OCI-LY3 (cell line): ENCODE data around the gene CCDC154.

Source experiments
- H2AFZ ChIP-seq: fragments of 200-600, 300-600 bp; shearing (Covaris generic); 2 replicates; pipeline ENCODE4 v1.6.0; 2014; ENCODE audit warnings: antibody characterized with exemption, low read depth, low read length
- H3K27ac ChIP-seq: fragments of 200-600, 300-600 bp; sonication (generic); 2 replicates; pipeline ENCODE4 v1.5.1; 2014; ENCODE audit warnings: mild to moderate bottlenecking, low read length, moderate library complexity, mixed read lengths
- H3K27me3 ChIP-seq: fragments of 200-600, 300-600 bp; sonication (generic); 2 replicates; pipeline ENCODE4 v1.6.1; 2014; ENCODE audit warnings: low read depth, low read length, mixed read lengths
- H3K36me3 ChIP-seq: fragments of 200-600, 300-600 bp; sonication (generic); replicated peaks from 2 replicates; pipeline ENCODE3; 2014; ENCODE audit warnings: low read depth, low read length, mixed read lengths
- H3K4me1 ChIP-seq: fragments of 300-600, 200-600 bp; sonication (generic); 2 replicates; pipeline ENCODE4 v1.6.1; 2014; ENCODE audit warnings: low read length, mixed read lengths
- H3K4me2 ChIP-seq: fragments of 200-600, 300-600 bp; sonication (generic); 2 replicates; pipeline ENCODE4 v1.6.1; 2014; ENCODE audit warnings: low read length, mixed read lengths
- H3K4me3 ChIP-seq: fragments of 300-600, 200-600 bp; sonication (generic); 2 replicates; pipeline ENCODE4 v1.5.1; 2014; ENCODE audit warnings: antibody characterized with exemption, mild to moderate bottlenecking, low read length, moderate library complexity
- H3K79me2 ChIP-seq: fragments of 300-600, 200-600 bp; shearing (Covaris generic); 2 replicates; pipeline ENCODE4 v1.6.1; 2014; ENCODE audit warnings: mild to moderate bottlenecking, low read length, mixed read lengths
- H3K9ac ChIP-seq: fragments of 300-600, 200-600 bp; shearing (Covaris generic); 2 replicates; pipeline ENCODE4 v1.6.0; 2014; ENCODE audit warnings: mild to moderate bottlenecking, low read length, moderate library complexity
- H3K9me3 ChIP-seq: fragments of 200-600, 300-600 bp; shearing (Covaris generic); 2 replicates; pipeline ENCODE4 v1.6.1; 2014; ENCODE audit warnings: low read length, mixed read lengths; ENCODE audit not compliant: insufficient read depth
- H4K20me1 ChIP-seq: fragments of 200-600, 300-600 bp; sonication (generic); 2 replicates; pipeline ENCODE4 v1.6.1; 2016; ENCODE audit warnings: low read length, mixed read lengths; ENCODE audit not compliant: insufficient read depth
- EZH2phosphoT487 ChIP-seq: fragments of 200-600 bp; shearing (Covaris generic); IDR thresholded peaks from 2 replicates; pipeline ENCODE4 v1.6.1; 2018; ENCODE audit warnings: antibody characterized with exemption, mixed run types, low read depth
- TF ChIP-seq, protein P1 (sequence below): fragments of 200-600, 300-600 bp; sonication (generic); IDR thresholded peaks from 2 replicates; pipeline ENCODE4 v1.5.1; 2014; ENCODE audit warnings: antibody characterized with exemption, low read length, low read depth

The CCDC154 gene

DNA sequence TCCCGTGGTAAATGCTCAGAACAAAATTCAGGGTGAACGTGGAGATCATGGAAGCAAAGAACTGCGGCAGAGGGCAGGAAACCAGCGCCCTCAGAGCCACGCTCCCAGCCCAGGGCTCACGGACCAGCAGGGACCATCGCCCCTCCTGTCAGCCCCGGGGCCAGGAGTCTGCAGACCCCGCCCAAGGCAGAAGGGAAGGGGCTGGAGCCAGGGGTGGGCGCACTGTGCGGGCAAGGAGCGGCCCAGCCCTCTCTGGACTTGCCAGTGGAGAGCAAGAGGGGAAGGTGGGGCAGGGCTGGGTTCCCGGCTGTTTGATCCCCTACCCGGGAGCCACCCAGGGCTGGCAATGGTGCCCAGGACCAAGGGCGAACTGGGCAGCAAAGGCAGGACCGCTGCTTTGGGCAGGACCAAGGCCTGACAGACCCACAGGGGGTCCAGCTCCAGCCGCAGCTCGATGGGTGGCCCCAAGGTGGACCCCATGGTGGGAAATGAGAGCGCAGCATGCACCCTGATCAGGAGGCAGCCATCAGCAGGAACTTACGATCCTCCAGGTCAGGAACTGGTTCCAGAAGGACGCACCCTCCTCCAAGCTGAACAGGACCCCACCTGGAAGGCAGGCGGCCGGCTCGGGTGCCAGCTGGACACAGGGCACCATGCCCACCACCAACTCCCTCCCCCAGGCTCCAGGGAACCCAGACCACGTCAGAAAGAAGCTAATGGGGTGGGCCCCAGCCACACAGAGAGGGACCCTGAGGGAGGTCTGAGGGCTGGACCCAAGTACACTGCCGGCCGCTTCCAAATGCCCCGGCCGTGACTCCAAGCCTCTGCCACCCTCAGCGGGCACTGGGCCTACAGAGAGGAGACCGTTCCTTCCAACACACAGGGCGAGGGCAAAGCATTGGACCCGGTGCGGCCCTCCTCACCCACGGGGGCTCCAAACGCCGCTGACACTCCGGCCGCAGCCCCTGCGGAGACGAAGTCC lies 11.1 kb upstream of the CCDC154 start:
- no peak overlapping the region for H2AFZ ChIP-seq
- H3K4me3 ChIP-seq = no peak overlapping the region
- H3K9ac ChIP-seq = no peak overlapping the region
- no peak overlapping the region for H3K4me2 ChIP-seq
- H4K20me1 ChIP-seq = no peaks in the 10 kb centered on the region
- H3K9me3 ChIP-seq = no peaks in the 10 kb centered on the region
- peaks cover 6% of the 10 kb centered on the region; the same call in 1 of the 2 replicates for H3K4me1 ChIP-seq
- no peaks in the 10 kb centered on the region for H3K36me3 ChIP-seq
- no peak overlapping the region for H3K27ac ChIP-seq
- H3K79me2 ChIP-seq = no peaks in the 10 kb centered on the region
- TF ChIP-seq EZH2phosphoT487 = no peak
- TF ChIP-seq, protein P1, sequence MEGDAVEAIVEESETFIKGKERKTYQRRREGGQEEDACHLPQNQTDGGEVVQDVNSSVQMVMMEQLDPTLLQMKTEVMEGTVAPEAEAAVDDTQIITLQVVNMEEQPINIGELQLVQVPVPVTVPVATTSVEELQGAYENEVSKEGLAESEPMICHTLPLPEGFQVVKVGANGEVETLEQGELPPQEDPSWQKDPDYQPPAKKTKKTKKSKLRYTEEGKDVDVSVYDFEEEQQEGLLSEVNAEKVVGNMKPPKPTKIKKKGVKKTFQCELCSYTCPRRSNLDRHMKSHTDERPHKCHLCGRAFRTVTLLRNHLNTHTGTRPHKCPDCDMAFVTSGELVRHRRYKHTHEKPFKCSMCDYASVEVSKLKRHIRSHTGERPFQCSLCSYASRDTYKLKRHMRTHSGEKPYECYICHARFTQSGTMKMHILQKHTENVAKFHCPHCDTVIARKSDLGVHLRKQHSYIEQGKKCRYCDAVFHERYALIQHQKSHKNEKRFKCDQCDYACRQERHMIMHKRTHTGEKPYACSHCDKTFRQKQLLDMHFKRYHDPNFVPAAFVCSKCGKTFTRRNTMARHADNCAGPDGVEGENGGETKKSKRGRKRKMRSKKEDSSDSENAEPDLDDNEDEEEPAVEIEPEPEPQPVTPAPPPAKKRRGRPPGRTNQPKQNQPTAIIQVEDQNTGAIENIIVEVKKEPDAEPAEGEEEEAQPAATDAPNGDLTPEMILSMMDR = no peak
- no peaks in the 10 kb centered on the region for H3K27me3 ChIP-seq

DNA sequence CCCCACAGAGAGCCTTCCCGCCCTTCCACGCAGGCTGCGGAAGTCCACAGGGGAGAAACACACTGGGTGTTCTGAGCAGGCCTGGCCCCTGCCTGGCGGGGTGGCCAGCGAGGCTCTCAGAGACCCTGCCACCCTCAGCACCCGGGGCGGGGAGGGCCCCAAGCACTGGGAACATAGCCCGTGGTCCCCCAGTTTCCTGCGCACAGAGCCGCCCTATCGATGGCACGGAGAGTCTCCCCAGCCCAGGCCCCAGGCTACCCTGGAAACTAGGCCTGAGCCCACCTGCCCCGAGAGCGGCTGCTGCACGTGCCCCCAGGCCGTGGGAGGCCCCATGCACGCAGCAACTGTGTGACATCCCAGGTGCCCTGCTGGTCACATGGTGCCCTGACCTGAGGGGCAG lies 10.2 kb upstream of the CCDC154 start:
- no peaks in the 10 kb centered on the region for H3K36me3 ChIP-seq
- H2AFZ ChIP-seq = no peak overlapping the region
- no peak overlapping the region for H3K4me2 ChIP-seq
- H3K9ac ChIP-seq = no peak overlapping the region
- H3K4me3 ChIP-seq = no peak overlapping the region
- H3K4me1 ChIP-seq = peaks cover 6% of the 10 kb centered on the region; the same call in 1 of the 2 replicates
- no peaks in the 10 kb centered on the region for H4K20me1 ChIP-seq
- H3K9me3 ChIP-seq = no peaks in the 10 kb centered on the region
- H3K79me2 ChIP-seq = no peaks in the 10 kb centered on the region
- no peaks in the 10 kb centered on the region for H3K27me3 ChIP-seq
- H3K27ac ChIP-seq = no peak overlapping the region
- TF ChIP-seq, protein P1 = no peak
- no peak for TF ChIP-seq EZH2phosphoT487

DNA sequence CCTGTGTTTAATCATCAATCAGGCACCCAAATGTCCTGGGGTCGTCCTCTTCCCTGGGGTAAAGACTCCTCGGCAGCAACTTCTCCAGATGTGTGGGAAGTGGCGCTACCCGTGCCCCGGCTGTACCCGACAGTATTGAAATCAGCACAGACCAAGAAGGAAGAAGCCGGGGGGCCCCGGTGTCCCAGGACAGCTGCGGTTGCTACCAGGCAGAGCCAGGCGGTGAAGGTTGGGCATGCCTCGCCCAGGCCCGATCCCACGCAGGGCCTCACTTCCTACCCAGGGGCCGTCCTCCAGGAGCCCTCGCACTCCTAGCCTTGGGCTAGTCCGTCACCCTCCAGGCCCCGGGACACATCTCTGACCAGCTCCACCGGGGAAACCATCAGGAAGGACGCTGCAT lies 9.0 kb upstream of the CCDC154 start:
- H3K79me2 ChIP-seq = no peaks in the 10 kb centered on the region
- no peak for TF ChIP-seq EZH2phosphoT487
- TF ChIP-seq, protein P1 = no peak
- H3K9ac ChIP-seq = no peak overlapping the region
- no peak overlapping the region for H3K4me2 ChIP-seq
- no peaks in the 10 kb centered on the region for H4K20me1 ChIP-seq
- no peak overlapping the region for H2AFZ ChIP-seq
- H3K27ac ChIP-seq = no peak overlapping the region
- H3K9me3 ChIP-seq = no peaks in the 10 kb centered on the region
- no peaks in the 10 kb centered on the region for H3K4me1 ChIP-seq
- H3K27me3 ChIP-seq = no peaks in the 10 kb centered on the region
- H3K4me3 ChIP-seq = no peak overlapping the region
- no peaks in the 10 kb centered on the region for H3K36me3 ChIP-seq

DNA sequence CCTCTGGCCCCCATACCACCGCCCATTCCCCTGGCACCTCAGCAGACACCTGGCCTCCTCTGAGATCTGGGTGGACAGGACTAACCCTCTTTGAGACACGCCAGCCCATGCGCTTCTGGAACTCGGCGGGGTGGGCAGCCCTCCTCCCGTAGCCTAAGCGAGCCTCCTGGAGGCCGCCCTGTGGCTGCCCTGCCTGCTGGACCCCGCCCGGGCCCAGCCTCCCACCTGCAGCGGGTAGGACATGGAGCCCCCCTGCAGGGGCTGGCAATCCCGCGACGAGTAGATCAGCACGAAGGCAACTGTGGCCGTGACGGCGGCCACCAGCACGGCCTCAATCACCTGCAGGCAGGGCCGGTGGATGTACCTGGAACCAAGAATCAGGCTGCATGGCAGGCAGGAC lies 8.2 kb upstream of the CCDC154 start:
- no peak overlapping the region for H3K9ac ChIP-seq
- TF ChIP-seq, protein P1 = no peak
- no peak for TF ChIP-seq EZH2phosphoT487
- H3K9me3 ChIP-seq = no peaks in the 10 kb centered on the region
- H3K4me1 ChIP-seq = no peaks in the 10 kb centered on the region
- H3K4me3 ChIP-seq = no peak overlapping the region
- no peak overlapping the region for H3K27ac ChIP-seq
- no peaks in the 10 kb centered on the region for H4K20me1 ChIP-seq
- H3K27me3 ChIP-seq = no peaks in the 10 kb centered on the region
- H3K36me3 ChIP-seq = no peaks in the 10 kb centered on the region
- no peaks in the 10 kb centered on the region for H3K79me2 ChIP-seq
- H2AFZ ChIP-seq = no peak overlapping the region
- no peak overlapping the region for H3K4me2 ChIP-seq
